Hypothalamus (tissue), 51 donors: ENCODE data around the gene PNPLA6.
"Not testable (repeated sequence)": the region's sequence is repeated elsewhere in the genome, so short reads cannot be mapped to it uniquely, and the experiment has no call there.

ENCODE experiments used
- DNase-seq, 51 donors: peaks; one replicate each; lab custom pipeline; 2025; lab: John Stamatoyannopoulos, UW

The PNPLA6 gene

DNA sequence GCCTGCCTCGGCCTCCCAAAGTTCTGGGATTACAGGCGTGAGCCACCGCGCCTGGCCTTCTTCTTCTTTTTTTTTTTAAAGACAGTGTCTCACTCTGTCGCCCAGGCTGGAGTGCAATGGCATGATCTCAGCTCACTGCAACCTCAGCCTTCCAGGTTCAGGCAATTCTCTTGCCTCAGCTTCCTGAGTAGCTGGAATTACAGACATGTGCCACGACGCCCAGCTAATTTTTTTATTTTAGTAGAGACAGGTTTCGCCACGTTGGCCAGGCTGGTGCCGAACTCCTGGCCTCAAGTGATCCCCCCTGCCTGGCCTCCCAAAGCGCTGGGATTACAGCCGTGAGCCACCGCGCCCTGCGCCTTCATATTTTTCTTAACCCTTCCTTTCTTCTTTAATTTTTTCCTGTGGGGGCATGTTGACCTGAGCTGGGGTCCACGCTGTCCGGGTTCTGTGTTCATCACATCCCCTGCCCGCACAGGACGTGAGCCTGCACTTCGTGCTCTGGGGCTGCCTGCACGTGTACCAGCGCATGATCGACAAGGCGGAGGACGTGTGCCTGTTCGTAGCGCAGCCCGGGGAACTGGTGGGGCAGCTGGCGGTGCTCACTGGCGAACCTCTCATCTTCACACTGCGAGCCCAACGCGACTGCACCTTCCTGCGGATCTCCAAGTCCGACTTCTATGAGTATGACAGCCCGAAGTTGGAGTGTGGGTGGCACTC, 14.1 kb downstream of the PNPLA6 start:
- DNase-seq, result no peak

DNA sequence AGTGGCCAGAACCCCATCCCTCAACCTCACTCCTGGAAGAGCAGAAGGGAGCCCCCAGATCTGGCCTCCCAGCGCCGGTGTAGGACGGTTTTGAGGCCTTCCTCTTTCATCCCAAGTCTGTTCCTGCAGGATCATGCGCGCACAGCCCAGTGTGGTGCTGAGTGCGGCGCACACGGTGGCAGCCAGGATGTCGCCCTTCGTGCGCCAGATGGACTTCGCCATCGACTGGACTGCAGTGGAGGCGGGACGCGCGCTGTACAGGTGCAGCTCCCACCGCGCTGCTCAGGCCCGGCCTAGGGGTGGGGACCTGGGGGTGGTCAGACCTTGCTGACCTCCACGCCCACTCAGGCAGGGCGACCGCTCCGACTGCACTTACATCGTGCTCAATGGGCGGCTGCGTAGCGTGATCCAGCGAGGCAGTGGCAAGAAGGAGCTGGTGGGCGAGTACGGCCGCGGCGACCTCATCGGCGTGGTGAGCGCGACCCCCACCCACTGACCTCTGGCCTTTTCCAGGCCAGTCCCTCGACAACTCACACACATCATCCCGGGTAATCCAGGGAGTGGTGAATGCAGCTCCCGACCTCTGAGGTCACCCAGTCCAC, 14.8 kb downstream of the PNPLA6 start:
- no peak for DNase-seq

DNA sequence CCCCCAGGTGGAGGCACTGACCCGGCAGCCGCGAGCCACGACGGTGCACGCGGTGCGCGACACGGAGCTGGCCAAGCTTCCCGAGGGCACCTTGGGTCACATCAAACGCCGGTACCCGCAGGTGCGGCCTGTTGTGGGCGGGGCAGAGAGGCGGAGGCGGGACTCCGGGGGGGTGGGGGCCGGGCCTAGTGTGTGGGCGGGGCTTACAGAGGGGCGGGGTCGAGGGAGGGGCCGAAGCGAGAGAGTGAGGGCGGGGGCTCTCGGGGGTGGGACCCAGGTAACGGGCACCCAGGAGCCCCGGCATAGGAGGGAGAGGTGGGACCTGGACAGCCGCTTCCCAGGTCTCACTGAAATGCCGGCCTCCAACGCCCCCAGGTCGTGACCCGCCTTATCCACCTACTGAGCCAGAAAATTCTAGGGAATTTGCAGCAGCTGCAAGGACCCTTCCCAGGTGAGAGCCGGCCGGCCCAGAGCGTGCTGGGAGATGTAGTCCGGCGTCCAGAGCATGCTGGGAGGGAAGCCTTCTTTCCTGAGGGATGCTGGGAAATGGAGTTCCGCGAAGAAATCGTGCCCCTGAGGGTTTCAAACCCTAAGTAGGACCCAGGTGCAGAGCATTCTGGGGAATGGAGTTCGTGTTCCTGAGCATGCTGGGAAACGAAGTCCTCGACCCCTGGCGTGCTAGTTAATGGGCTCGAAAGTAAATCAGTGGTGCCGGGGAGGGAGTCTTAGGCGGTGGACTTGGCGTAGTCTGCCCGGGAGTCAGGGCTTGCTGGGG, 15.7 kb downstream of the PNPLA6 start:
- DNase-seq, result peak in 44 of 51 donors; percentile 4 to 83 (median 50)

DNA sequence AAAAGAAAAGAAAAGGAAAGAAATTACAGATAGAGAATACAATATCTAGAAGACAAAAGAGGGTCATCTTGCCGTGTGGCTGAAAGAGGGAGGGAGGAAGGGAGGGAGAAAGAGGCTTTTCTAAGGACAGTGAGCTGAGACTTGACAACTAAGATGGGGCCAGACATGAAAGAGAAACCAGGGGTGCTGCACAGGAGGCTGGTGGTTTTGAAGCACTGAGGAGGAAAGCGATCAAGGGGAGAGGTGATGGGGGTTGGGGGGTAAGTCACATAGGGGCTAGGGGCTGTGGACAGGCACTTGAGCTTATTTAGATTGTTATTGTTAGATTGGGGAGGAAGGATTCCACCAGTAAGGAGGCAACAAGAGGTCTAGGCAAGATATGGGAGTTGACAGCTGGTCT, 17.3 kb downstream of the PNPLA6 start:
- DNase-seq, result no peak

DNA sequence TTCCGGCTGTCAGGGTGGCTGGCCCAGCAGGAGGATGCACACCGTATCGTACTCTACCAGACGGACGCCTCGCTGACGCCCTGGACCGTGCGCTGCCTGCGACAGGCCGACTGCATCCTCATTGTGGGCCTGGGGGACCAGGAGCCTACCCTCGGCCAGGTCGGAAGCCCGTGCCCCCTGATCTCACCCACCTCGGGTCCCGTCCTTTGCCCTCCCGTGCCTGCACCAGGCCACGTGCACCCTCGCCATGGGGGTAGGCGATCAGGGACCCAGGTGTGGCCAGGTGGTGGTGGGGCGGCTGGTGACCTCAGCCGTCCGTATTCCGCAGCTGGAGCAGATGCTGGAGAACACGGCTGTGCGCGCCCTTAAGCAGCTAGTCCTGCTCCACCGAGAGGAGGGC, 19.0 kb downstream of the PNPLA6 start:
- no peak for DNase-seq

DNA sequence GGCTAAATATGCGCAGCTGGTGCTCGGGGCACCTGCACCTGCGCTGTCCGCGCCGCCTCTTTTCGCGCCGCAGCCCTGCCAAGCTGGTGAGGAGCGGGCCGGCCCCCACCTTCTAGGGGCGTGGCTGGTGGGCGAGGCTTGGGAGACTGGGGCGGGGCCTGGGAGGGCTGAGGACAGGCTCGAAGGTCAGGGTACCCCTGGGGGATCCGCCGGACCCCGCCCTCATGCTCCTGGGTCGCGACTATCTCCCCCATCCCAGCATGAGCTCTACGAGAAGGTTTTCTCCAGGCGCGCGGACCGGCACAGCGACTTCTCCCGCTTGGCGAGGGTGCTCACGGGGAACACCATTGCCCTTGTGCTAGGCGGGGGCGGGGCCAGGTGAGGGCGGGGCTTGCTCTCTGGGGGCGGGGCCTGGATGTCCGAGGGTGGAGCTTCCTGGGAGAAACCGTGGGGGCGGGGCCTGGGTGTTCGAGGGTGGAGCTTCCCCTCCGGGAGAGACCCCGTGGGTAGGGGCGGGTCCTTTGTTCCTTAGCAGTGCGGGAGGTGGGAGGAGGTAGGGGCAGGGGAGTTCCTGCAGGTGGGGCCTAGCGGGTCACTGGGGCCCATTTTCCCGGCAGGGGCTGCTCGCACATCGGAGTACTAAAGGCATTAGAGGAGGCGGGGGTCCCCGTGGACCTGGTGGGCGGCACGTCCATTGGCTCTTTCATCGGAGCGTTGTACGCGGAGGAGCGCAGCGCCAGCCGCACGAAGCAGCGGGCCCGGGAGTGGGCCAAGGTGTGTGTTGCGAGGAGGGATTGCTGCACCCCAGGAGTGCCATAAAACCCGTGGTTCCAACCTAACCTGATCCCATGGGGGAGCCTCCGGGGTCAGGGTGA, 19.7 kb downstream of the PNPLA6 start:
- DNase-seq, result peak in 1 of 51 donors; percentile 8

DNA sequence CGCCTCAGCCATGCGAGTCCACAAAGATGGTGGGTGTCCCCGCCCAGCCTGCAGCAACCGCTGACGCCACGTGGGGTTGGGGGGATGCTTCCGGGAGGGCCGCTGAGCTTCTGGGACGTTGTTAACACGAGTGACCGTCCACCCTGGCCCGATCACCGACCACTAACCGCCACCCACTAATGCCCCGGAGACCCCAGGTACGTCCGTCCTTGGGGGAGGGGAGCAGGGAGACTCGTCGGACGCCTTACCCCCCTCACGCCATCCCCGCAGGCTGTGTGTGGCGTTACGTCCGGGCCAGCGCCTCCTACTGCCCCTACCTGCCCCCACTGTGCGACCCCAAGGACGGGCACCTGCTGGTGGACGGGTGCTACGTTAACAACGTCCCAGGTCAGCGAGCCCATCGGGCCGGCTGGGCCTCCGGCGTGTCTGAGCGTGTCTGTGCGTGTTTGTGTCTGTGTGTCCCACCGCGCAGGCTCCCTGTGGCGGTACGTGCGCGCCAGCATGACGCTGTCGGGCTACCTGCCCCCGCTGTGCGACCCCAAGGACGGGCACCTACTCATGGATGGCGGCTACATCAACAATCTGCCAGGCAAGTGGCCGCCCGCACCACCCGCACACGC, 21.3 kb downstream of the PNPLA6 start:
- DNase-seq, result no peak

DNA sequence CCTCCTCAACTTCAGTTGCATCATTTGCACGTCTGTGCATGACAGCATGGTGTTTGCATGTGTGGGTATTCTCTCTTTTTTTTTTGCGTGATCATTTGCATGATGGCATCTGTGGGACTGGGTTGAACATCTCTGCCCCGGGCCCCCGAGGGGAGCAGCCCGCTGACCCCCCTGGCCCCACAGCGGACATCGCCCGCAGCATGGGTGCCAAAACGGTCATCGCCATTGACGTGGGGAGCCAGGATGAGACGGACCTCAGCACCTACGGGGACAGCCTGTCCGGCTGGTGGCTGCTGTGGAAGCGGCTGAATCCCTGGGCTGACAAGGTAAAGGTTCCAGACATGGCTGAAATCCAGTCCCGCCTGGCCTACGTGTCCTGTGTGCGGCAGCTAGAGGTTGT, 23.1 kb downstream of the PNPLA6 start:
- DNase-seq, result no peak

DNA sequence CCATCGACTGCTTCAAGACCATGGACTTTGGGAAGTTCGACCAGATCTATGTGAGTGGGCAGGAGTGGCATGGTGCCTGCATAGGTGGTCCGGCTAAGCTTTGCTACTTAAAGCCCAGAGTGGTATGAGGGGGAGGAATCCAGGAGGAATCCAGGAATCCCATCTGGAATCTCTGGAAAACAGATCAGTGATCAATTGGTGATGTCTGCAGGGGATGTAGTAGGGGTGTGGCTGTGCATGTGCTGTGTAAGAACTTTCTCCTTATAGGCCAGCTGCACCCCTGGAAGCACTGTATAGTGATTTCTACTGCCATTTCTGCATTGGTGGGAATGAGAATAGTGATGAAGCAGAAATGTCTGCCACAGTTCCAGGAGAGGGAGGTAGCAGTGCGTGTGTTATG, 23.6 kb downstream of the PNPLA6 start:
- DNase-seq, result no peak

DNA sequence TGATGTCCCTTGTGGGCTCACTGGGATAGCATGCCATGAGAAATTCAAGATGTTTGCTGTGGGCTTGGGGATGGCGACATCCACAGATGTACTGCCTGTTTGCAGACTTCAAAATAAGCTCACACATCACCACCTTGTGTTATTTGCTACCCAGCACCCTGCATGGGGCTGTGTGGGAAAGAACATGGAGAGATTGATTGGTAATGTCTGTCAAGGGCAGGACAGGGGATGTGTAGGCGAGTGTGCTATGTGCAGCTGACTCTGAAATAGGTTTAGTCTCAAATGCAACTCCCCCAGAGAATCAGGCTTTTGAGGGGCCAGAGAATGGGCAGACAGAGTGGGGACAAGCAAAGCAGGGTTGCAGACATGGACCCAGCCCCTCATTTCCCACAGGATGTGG, 24.7 kb downstream of the PNPLA6 start:
- DNase-seq, result no peak

DNA sequence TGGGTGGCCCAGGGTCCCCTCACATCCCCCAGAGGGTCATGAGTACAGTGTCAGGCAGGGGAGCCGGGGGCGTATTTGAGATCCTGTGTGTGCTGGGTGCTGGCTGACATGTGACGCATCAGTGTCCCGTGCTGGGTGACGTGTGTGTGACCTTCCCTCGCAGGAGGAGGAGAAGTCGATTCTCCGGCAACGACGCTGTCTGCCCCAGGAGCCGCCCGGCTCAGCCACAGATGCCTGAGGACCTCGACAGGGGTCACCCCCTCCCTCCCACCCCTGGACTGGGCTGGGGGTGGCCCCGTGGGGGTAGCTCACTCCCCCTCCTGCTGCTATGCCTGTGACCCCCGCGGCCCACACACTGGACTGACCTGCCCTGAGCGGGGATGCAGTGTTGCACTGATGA, 25.8 kb downstream of the PNPLA6 start:
- DNase-seq, result no peak

DNA sequence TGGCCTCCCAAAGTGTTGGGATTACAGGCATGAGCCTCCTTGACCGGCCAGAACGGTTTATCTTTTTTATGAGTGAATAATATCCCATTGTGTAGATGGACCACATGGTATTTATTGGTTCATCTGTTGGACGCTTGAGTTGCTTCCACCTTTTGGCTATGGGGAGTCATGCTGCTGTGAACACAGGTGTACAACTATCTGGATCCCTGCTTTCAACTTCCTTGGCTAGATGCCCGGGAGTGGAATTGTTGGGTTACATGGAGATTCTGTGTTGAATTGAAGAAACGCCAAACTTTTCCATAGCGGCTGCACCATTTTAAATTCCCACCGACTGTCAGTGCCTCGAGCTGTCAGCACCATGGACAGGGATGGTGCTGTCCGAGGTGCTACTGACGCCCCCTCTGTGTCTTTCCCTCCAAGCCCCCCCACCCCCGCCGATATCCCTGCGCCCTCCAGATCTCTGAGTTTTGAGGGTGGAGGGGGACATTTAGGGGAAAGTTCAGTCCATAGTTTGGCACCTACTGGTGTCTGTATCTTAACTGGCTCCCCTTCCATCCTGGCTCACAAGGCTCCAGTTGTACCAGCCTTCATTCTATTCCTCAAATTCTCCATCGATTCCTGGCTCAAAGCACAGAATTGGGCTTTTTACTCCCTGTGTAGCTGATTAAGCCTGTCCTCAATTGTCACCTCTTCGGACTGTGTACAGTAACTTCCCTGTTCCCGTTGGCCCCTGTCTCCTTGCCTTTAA, 27.3 kb downstream of the PNPLA6 start:
- no peak for DNase-seq

DNA sequence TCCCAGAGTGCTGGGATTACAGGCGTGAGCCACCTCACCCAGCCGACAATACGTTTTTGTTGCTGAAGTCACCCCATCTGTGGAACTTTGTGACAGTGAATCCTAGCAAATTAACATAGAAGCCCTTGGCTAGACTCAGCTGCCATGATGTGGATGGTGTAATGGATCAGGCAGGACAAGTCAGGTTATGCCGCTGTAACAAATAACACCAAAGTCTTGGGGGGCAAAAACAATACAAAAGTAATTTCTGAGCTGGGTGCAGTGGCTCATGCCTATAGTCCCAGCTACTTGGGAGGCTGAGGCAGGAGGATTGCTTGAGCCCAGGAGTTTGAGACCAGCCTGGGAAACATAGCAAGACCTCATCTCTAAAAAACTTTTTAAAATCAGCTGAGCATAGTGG, 29.3 kb downstream of the PNPLA6 start:
- no peak for DNase-seq

DNA sequence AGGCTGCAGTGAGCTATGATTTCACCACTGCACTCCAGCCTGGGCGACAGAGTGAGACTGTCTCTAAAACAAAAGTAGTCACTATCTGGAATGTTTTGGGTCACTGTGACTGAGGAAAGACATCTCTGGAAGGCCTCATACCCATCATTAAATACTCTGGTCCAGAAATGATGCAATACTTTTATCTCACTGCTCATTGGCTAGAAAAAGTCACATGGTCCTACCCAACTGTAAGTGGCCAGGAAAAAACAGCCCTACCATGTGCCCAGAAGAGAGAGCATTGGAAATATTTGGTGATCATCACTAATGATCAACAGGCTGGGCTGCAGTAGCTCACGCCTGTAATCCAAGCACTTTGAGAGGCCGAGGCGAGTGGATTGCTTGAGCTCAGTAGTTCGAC, 29.8 kb downstream of the PNPLA6 start:
- DNase-seq, result no peak

DNA sequence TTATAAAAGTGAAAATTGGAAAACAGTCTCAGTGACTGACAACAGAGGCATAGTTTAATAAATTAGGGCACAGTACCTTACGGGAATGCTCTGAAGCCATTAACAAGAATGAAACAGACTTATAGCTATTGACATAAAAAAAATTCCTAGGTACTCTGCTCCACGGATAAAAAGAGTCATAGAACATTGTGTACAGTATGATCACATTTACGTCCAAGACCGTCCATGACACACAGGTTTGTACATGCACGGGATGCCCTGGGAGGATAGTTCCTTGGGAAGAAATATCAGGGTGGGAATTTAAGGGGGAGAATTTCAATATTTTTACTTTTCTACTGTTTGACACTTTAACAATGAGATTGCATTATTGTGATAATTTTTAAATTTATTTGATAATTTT, 35.2 kb downstream of the PNPLA6 start:
- DNase-seq, result no peak

DNA sequence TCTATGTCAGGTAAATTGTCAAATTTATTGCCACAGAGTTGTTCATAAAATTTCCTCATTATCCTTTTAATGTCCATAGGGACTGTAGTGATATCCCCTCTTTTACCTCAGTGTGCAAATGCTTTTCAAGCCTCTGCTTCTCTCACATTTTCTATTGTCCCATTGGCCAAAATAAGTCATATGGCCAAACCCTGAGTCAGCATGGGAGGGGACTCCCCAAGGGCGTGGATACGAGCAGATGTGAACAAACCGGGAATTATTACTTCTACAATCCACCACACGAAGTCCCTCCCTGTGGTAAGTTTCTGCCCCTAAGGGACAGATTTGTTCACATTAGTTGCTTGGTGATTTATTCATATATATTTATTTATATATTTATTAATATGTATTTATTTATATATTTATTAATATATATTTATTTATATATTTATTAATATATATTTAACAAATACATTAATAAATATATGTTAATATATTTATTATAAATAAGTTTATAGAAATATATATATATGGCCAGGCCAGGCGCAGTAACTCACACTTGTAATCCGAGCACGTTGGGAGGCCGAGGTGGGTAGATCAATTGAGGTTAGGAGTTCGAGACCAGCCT, 40.0 kb downstream of the PNPLA6 start:
- DNase-seq, result no peak

DNA sequence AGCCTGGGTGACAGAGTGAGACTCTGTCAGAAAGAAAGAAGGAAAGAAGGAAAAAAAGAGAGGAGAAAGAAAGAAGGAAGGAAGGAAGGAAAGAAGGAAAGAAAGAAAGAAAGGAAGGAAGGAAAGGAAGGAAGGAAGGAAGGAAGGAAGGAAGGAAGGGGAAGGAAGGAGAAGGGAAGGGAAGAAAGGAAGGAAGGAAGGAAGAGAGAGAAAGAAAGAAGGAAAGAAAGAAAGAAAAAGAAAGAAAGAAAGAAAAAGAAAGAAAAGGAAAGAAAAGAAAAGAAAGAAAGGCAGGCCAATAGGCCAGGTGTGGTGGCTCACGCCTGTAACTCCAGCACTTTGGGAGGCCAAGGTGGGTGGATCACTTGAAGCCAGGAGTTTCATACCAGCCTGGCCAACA, 41.9 kb downstream of the PNPLA6 start:
- DNase-seq, result not testable (repeated sequence)

DNA sequence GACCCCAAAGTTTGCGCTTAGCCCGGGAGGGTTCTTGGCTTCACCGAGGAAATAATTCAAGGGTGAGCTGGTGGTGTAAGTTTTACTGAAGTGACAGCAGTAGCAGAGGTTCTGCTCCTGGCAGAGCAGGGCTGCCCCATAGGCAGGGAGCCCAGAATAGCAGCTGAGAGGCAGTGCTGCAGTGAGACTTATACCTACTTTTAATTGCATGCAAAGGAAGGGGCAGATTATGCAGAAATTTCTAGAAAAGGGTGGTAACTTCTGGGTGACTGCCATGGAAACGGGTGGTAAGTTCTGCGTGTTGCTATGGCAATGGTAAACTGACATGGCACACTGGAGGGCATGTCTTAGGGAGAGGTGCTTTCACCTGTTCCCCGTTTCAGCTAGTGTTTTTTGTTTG, 42.6 kb downstream of the PNPLA6 start:
- DNase-seq, result no peak

DNA sequence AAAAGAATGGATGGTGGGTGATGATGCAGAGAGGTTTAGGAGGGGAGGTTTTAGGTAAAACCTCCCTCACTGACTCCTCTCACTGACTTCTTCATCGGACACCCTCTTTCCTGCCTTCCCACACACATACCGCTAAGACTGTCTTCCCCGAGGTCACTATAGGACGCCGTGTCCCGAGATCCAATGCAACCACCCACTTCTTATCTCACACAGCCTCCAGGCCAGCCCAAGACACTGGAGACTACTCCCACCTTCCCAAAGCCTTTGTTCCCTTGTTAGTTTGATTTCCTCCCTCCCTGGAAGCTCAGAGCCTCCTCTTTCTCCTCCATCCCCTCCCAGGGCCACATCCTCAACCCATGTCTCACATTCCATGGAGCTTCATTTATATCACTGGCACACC, 43.7 kb downstream of the PNPLA6 start:
- DNase-seq, result no peak
